ENCODE results near the gene ZAR1L.

ZAR1L gene

DNA sequence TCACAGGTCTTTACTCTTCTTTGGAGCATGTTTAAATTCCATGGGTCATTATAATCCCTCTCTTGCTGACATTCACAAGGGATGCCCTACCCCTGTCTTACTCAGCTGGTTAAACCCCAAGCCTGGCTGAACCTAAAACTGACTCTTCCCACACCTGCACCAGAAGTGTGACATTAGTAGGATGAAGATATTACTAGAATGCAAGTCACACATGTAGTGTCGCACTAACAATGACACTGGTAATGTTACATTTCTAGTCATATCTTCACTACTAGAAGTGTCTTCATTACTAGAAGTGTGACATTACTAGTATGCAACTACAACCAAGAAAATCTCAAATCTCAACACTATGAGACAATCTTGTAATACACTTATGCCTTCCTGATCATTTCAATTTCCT, 14.2 kb downstream of the ZAR1L start:
- DNase-seq: no peak

DNA sequence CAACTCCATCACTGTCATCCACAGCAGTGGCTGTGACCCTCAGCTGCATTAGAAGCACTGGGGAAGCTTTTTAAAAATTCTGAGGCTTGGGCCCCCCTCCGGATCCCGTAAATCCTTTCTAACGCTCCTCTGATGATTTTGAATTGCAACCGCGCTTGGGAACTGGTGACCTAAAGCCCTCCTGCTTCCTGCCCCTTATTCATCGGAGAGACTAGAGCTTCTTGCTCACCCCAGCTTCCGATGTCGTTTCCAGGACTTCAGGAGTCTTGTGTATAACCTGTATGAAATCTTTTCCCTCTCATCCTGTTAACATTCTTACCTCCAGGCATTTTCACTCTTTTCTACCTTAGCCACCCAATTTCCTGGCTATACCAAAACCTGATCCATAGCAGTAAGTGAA, 14.8 kb downstream of the ZAR1L start:
- no peak for DNase-seq

DNA sequence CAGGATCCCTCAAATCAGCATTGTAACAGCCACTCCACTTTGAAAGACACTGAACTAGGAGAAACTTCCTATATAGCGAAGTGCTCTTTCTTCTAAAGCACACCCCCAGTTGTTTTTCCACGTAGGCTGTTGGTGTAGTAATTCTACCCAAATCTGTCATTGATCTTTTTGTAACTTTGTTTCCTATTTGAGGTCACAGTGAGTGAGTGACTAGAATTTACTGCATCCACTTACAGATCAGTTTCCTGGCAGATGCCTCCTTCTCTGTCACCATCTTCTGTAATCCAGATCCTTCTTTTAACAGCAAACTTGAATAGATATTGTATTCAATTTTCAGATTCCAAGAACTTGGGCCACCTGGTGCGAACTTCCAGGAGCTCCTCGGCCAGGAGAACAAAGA, 15.3 kb downstream of the ZAR1L start:
- no peak for DNase-seq

DNA sequence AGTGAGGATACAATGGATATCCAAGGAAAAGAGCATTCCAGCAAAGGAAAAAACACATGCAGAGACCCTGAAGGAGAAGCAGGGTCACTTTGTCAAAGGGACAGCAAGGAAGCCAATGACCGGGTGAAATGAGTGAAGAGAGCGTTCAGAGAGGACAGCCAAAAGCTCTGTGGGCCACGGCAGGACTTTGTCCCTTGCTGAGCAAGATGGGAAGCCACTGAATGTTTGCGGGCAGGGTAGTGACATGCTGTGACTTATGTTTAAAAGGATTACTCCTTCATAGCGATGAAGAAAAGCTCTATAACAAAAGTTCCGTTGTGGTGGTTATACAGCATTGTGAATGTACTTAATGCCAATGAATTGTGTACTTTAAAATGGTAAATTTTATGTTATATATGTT, 16.5 kb downstream of the ZAR1L start:
- no peak for DNase-seq

DNA sequence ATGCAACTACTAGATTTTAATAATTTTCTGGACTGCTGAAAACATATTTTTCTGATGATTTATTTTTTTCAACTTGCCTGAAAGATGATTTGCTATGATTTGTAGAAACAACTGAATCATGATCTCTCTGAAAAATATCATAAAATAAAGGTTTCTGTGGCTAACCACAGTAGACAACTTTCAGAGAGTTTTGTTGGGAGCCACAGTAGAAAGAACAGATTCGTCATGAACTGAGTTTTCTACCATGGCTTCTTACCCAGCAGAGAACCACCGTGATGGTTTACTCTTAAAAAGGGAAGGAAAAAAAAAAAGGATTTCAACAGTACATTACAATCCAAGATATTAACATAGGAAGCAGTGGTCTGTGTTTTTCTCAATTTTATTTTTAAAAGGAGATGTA, 18.0 kb downstream of the ZAR1L start:
- DNase-seq: no peak

DNA sequence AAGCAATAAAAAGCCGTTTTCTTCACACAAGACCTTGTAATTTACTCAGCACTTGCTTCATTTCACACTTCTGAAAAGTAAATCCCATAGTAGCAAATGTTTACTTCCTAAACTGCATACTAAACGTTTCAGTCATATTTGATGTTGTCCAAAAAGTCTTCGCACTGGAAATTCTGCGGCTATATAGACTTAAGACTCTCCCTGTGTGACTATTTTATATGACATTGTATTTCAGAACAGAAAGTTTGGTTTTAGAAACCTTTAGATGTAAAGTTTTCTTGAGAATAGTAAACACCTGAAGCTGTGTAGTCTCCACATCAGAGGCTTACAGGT, 29.6 kb downstream of the ZAR1L start:
- no peak for DNase-seq

DNA sequence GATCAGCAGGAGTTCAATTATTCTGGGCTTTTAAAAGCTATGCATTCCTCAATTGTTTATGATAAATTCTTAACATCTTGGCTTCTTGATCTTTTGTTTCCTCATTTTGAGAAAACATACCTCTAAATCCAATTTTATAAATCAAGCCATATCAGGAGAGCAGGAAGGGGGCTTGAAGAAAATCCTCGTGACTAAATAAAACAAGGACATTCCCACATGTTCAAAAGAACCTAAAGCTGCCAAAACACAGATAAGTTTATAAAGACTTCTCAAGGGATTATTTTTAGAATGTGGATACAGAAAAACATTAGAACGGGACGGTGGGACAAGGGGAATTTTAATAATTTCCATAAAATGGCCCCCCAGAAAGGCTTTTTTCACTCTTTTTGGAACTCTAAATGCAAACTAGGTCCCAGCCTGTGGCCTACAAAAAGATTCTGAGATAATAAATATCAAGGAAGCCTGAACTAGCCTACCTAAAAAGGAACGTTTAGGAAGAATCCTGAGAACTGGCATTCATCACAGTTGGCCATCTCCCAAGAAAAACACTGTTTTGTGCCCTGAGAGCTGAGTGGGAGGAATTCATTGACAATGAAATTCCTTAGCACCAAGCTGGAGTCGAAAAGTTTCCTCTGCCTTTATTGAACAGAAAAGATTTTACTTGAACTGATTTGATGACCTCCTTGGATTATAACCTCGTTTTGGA, 30.1 kb downstream of the ZAR1L start:
- DNase-seq: peak; percentile 24

DNA sequence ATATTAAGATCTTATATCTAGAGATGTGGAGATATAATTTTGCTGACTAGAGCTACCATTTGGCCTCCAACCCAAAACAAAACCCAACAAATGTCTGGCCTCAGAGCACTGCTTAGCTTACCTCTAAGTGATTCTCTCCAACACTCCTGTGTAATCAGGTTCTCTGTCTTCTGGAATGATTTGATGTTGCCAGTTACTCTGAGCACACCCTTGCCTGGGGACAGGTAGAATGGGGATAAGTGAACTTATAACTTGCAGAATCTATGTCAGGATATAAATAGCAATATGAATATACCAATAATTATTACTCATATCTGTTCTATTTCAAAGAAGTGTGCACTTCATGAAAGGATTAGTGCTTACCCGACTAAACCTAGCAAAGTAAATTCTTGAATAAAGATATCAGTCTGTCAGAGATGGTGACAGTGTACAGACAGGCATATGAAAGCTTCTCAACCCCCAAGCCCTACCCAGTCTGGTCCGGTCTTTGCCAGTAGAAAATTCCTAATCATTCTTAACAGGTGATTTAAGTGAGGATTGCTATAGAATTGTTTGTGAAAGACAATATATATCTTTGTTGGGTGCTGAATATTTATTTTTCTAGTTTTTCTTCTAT, 33.0 kb downstream of the ZAR1L start:
- no peak for DNase-seq

DNA sequence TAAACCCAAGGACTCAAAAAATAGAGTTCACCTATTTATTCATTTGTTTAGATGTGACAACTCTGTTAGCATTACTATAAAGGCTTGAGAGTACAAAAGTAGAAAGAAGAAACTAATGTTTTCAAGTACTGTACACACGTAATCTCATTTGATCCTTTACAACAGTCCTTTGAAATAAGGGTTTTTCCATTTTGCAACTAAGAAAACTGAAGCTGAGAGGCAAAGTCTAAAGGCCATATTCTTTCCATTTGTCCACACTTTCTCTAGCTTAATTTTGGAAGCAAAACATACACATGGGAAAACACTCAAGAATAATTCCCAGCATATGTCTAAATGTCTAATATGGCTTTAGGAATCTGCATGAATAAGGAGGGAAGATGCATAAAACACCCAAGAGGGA, 34.1 kb downstream of the ZAR1L start:
- no peak for DNase-seq

DNA sequence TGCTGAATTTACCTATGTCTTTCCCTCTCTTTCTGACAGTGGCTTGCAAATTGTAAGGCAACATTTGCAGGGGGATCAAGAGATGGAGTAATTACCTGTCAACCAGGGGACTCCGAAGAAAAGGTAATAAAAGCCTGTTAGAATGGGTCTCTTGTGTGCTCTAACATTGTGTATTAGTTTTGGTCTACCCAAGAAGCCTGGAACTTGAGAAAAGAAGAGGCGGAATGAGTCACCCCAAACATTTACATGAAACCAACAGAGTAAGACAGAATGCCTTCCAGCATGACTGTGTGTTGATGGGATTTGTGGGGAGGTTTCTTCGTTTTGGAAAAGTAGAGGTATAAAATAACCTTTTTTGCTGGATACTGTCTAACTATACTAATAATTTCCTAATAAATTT, 36.7 kb downstream of the ZAR1L start:
- peak; percentile 54 for DNase-seq

DNA sequence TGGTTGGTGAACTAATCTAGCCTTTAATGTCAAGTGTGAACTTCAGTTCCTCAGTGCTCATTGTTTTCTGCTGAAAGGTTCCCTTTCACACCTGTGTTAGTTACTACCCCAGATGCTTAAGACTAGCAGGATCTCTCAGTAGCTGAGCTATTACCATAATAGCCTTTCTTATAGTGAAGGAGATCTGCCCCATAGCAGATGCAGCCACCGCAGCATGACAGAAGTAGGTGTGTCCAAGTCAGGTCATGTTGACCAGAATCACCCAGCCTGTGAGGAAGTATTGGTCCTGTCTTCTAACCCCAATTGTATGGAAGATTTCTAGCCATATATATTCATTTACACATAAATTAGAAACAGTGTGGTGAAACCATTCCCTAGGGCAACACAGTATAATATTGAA, 37.3 kb downstream of the ZAR1L start:
- DNase-seq: no peak

DNA sequence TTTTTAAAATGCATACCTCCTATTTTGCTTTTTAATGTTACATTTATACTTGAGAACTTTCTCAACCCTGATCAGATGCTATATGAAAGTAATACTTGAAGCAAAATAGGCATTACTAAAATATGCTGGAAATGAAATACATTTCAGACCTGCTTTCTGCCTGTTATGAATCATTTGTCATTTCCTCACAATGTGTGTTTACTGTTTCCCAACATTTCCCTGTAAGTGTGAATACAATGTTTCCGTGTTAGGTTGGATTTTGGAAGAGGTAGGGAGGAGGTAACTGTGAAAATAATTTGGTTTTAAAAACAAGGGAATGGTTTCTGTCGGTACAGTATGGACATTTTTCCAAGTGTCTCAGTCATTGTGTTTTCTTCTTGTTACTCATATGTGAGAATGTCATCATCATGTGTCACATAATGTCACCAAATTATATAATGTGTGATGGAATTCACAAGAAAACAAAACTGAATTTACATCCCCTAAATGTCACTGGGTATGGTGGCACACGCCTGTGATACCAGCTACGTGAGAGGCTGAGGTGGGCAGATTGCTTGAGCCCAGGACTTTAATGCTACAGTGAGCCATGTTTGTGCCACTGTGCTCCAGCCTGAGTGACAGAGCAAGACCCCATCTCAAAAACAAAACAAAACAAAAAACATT, 43.0 kb downstream of the ZAR1L start:
- peak; percentile 47 for DNase-seq

DNA sequence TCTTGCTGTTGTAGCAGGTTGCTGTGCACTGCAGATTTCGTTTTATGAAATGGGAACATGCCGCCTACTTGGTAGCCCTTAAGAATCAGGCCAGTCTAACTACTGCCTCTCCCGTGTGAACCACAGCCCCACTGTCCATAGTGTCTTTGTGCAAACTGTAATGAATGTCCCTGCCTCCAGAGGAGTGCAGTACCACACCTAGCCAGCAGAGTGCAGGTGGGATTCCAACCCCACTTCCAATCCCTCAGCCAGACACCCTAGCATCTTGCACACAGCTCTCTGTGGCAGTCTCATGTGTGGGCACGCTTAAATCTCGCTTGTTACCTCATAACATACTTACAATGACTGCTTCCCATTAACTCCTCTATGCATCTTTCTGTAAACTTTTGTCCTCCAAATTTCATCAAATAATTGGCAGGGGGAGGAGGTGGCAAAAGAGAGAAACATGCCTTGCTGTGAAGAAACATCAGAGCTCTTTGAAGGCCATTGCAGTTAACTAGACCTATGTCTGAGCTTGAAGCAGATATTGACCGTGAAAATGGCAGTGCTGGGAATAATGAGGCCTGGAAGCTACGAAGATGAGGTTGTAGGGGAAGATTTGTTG, 47.2 kb downstream of the ZAR1L start:
- DNase-seq: no peak

DNA sequence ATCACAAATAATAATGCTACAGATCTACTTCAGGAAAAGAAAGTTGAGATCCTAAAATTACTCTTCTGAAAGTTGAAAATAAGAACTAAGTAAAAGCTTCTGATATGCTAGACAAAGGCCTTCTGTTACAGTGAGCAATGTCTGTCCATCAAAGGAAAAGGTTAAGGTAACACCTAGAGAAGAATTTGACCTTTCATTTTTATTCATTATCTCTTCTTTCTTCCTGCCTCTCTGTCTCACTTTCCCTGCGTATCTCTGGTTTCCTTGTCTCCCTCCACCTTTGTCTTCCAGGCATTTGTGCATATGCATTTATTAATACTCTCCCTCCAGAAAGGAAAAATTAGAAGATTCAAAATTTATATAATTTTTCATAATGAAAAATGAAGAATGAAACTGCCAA, 49.0 kb downstream of the ZAR1L start:
- DNase-seq: no peak

DNA sequence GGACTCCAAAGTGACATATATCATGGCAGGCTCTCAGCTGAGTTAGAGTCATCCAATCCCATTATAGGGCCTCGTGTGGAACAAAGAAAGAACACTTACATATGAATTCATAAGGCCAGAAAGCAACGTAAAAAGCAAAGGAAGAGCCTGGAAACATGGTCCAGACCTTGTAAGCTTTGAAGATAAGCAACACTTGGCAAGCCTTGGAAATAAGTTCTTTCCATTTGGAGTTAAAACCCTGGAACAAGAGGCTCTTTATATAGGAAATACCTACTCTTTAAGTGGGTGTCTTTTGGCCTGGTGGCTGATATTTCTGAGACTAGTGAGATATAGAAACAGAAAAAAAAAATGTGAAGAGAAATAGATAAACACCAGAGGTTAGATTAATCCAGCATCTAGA, 49.4 kb downstream of the ZAR1L start:
- no peak for DNase-seq

DNA sequence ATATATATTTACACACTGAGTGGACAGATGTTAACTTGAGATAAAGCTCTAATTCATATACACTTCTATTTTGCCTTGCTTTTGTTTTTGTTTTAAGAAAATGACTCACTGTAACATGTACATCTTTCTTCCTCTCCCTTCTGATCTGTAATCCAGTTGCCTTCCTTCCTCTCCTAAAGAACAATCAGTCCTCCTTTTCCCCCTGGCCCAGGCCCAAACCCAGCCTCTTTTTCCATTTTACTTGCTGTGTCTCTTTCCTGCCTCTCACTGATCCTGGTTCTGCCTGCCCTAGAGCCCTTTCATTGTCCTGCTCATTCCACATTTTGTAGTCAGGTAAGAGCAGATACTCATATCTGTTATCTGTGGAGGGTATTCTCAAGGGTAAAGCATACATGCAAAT, 50.8 kb downstream of the ZAR1L start:
- peak; percentile 56 for DNase-seq

DNA sequence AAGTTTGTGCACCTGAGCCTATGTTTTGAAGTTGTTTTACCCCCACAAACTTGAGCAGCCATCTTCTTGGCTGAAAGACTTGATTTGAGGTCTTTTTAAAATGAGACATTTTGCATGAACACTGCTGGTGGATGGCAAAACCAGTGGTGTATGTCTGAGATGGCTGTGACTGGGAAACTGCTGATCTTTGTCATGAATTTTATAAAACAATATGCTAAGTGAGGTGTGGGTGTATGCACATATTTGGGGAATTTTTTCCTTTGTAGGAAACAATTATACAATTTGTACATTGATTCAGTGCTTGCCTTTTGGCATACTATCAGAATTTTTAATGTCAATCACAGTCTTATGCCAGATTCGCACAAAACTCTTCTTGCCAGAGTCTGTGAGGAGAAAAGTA, 52.5 kb downstream of the ZAR1L start:
- DNase-seq: no peak

DNA sequence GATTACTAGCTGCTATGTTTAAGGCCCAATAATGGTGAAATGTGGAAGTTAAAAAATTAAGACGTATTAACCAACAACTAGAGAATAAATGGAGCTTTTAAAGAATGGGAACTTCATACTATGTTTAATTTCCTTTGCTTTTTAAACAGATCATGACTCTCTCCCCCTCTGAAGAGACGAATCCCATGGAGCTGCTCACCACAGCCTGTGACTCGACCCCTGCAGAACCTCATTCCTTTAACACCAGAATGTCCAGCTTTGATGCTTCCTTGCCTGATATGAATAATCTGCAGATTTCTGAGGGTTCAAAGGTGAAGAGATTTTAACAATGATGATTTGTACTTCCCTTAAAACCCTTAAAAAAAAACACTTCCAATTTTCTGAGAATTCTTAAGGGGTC, 53.0 kb downstream of the ZAR1L start:
- peak; percentile 11 for DNase-seq

DNA sequence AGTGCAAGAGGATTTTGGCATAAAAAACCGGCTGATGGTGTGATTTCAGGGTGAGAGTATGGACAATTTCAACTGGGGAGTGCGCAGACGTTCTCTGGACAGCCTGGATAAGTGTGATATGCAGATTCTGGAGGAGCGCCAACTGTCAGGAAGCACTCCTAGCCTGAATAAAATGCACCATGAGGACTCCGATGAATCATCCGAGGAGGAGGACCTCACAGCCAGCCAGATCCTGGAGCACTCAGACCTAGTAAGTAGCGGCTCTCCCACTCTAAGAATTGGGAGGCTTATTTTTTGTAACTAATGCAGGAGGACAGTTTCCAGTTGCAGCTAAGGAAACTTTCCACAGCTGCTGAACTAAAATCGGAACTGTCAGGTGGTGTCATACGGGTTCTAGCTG, 53.6 kb downstream of the ZAR1L start:
- DNase-seq: peak; percentile 85

DNA sequence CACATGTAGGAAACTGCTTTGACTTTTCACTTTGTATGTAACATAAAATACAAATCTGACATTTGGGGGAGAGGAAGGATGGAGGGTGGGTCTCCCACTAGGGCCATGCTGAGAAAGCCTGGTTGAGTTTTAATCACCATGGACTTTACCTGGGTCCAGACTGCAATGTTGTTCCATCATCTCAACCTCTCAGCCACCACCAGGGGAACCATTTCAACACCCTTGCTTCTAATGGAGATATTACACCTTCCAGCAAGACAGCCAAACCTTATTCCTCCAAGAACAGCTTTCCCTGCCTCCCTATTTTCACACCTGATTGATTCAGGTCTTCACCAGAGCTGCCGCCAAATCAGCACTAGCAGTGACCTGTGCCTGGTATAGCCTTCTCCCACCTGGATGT, 56.0 kb downstream of the ZAR1L start:
- DNase-seq: no peak

DNA sequence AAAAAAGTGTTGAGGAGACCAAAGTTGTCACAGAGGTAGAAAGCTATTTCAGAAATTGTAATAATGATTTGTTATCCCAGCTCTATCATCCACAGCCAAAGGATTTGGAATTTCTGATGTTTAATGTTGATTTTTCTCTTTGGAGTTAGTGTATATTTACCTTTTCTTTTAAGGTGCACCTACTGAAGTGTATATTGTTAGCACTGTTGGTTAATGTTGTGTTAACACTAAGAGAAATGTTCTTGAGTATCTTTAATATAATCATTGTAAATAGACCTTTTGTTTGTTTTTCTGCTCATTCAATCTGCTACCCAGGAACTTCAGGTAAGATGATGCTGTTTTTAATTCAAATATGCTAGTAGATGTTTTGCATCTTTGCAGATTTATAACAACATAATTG, 57.5 kb downstream of the ZAR1L start:
- DNase-seq: no peak

DNA sequence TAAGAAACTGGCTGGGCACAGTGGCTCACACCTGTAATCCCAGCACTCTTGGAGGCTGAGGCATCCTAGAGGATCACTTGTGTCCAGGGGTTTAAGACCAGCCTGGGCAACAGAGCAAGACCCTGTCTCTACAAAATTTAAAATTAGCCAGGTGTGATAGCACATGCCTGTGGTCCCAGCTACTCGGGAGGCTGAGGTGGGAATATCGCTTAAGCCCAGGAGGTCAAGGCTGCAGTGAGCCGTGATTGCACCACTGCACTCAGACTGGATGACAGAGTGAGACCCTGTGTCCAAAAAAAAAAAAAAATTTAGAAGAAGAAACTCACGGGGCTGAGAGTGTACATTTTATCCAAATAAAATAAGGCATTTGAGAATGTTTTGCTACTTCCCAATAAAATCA, 58.9 kb downstream of the ZAR1L start:
- DNase-seq: no peak

DNA sequence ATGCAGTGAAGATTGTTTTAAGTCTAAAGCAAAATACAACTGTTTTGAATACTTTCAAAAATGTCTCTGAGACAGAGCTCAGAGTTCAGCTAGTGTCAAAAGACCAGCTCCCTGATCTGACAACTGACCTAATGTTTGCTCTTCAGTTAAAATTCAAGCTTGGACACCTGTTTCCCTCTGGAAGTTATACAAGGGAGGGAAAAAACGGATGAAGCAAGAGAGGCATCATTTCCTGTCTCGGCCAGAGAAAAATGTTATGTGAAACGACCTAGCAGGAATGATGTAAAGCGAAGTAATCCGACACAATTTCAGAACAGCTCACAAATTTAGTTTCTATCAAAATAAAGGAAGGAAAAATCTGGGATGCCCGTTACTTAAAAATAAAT, 59.4 kb downstream of the ZAR1L start:
- no peak for DNase-seq

Measured in HCEC 1CT (cell line).